HG02973 (cell line): ENCODE measurements around the gene FYB2.

Source experiments
- ATAC-seq: cut with Tn5 transposase; IDR thresholded peaks from one replicate; pipeline ENCODE4 v1.9.1; 2021; ENCODE audit warnings: moderate library complexity; ENCODE audit not compliant: unreplicated experiment

FYB2 gene

GRCh38 chr1:56726706-56727105, 92.5 kb downstream of the FYB2 start:
- ATAC-seq = no peak

GRCh38 chr1:56719171-56719570, 100.0 kb downstream of the FYB2 start:
- ATAC-seq = no peak

GRCh38 chr1:56715156-56715555, 104.0 kb downstream of the FYB2 start:
- ATAC-seq = no peak

GRCh38 chr1:56713112-56713511, 106.1 kb downstream of the FYB2 start:
- ATAC-seq = no peak

- ATAC-seq = no peak
Observed at GRCh38 chr1:56712150-56712549, 107.1 kb downstream of the FYB2 start.

- no peak for ATAC-seq
Observed at GRCh38 chr1:56710646-56711045, 108.6 kb downstream of the FYB2 start.

- no peak for ATAC-seq
Observed at GRCh38 chr1:56709995-56710394, 109.2 kb downstream of the FYB2 start.

- ATAC-seq = peak; percentile 62
Observed at GRCh38 chr1:56709269-56709880, 109.8 kb downstream of the FYB2 start.

- no peak for ATAC-seq
Observed at GRCh38 chr1:56707379-56707778, 111.8 kb downstream of the FYB2 start.

- no peak for ATAC-seq
Observed at GRCh38 chr1:56703747-56704146, 115.5 kb downstream of the FYB2 start.

- ATAC-seq = no peak
Observed at GRCh38 chr1:56696663-56697062, 122.5 kb downstream of the FYB2 start.

GRCh38 chr1:56688522-56689026, 130.6 kb downstream of the FYB2 start:
- ATAC-seq = peak; percentile 78

GRCh38 chr1:56686169-56686568, 133.0 kb downstream of the FYB2 start:
- no peak for ATAC-seq

- ATAC-seq = no peak
Observed at GRCh38 chr1:56683569-56683968, 135.6 kb downstream of the FYB2 start.

GRCh38 chr1:56676571-56677035, 142.6 kb downstream of the FYB2 start:
- ATAC-seq = no peak

- ATAC-seq = no peak
Observed at GRCh38 chr1:56675763-56676162, 143.4 kb downstream of the FYB2 start.

- ATAC-seq = no peak
Observed at GRCh38 chr1:56672579-56672978, 146.6 kb downstream of the FYB2 start.

GRCh38 chr1:56671542-56671941, 147.7 kb downstream of the FYB2 start:
- ATAC-seq = no peak

GRCh38 chr1:56671085-56671484, 148.1 kb downstream of the FYB2 start:
- no peak for ATAC-seq

GRCh38 chr1:56670350-56670749, 148.9 kb downstream of the FYB2 start:
- ATAC-seq = no peak
